Measurements from ENCODE around the gene SPEN. TPM values are rescaled to one million over a fixed set of nuclear protein-coding genes. Genes with fewer than 3 reads are reported as not detected.

SPEN gene
- total and polyA plus RNA-seq, 2 experiments from 2014 or later: 14.9 to 43.6 TPM

DNA sequence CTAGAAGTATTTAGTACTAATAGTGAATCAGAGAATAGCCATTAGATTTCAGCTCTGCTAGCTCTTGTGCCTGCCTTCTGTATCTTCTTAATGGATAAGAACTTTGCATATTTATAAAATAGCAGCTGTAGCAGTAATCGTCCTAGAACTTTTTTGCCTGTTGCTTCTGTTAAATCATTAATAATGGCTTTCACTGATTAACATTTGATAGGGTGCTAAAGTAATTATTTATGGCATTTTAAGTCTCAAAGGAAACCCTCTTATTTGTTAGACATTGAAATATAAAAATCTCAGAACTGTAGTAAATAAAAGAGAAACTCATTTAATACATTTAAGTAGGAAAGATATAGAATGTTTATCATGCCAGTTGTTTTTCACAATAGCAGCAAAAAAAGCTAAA lies 27.0 kb downstream of the SPEN start:
- peaks cover 17% of the 10 kb centered on the region for H3K4me1 Mint-ChIP-seq
- no peak overlapping the region for H3K27ac Mint-ChIP-seq
- Histone ChIP-seq H3K4me1 (ENCODE audit: insufficient read depth) (no peaks in the 10 kb centered on the region), H3K79me2 (replicated peaks; ENCODE audit: insufficient read depth) (peaks cover 86% of the 10 kb centered on the region), H2AFZ (no peak overlapping the region), H3K4me2 (no peak overlapping the region), H3K9me2 (ENCODE audit: insufficient read depth) (no peaks in the 10 kb centered on the region), H4K20me1 (replicated peaks; ENCODE audit: insufficient read depth) (peaks cover 15% of the 10 kb centered on the region), H3K27ac (ENCODE audit: low read depth) (no peak overlapping the region), H3F3A (replicated peaks; ENCODE audit: low read depth) (no peaks in the 10 kb centered on the region), H3K27me3 (ENCODE audit: insufficient read depth) (no peaks in the 10 kb centered on the region), H3K36me3 (ENCODE audit: insufficient read depth) (no peaks in the 10 kb centered on the region), H3K4me3 (no peak overlapping the region)
- no peak for ATAC-seq
- peaks cover 12% of the 10 kb centered on the region; the same call in 2 of the 3 replicates for H3K36me3 Mint-ChIP-seq (ENCODE audit: low read depth)
- H3K9me3 Mint-ChIP-seq: no peaks in the 10 kb centered on the region
- peaks cover 5% of the 10 kb centered on the region for H3K27me3 Mint-ChIP-seq (ENCODE audit: insufficient read depth, low read depth, poor library complexity)
- DNase-seq (ENCODE audit: low spot score): no peak
- TF ChIP-seq, protein P1, sequence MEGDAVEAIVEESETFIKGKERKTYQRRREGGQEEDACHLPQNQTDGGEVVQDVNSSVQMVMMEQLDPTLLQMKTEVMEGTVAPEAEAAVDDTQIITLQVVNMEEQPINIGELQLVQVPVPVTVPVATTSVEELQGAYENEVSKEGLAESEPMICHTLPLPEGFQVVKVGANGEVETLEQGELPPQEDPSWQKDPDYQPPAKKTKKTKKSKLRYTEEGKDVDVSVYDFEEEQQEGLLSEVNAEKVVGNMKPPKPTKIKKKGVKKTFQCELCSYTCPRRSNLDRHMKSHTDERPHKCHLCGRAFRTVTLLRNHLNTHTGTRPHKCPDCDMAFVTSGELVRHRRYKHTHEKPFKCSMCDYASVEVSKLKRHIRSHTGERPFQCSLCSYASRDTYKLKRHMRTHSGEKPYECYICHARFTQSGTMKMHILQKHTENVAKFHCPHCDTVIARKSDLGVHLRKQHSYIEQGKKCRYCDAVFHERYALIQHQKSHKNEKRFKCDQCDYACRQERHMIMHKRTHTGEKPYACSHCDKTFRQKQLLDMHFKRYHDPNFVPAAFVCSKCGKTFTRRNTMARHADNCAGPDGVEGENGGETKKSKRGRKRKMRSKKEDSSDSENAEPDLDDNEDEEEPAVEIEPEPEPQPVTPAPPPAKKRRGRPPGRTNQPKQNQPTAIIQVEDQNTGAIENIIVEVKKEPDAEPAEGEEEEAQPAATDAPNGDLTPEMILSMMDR (conservative IDR thresholded peaks at IDR 0.05; ENCODE audit: low read depth in 2 of 2): no peak
- no peak for TF ChIP-seq CREB1 (CRISPR knock-in tag; IDR thresholded peaks at IDR 0.05; ENCODE audit: low read depth)
- H3K4me3 Mint-ChIP-seq: no peak overlapping the region

DNA sequence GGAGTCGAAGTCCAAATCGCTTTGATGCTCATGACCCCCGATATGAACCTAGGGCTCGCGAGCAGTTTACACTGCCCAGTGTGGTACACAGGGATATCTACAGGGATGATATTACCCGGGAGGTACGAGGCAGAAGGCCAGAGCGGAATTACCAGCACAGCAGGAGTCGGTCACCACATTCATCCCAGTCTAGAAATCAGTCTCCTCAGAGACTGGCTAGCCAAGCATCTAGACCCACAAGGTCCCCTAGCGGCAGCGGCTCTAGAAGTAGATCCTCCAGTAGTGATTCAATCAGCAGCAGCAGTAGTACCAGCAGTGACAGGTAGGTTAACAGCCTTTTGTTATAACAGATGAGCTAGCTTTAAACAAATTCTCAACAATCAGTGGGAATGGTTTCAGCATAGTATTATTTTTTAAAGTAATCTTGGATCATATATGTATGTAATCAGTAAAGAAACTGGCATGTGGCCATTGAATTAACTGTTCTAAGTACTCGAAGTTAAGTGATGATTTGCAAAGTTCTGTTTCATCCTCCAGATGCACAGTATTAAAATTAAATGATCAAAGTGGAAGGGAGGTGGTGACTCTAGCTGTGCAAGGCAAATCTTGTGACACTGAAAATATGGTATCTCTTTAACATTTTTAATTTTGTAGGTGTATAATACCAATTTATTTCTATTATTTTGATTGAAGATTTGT lies 29.0 kb downstream of the SPEN start:
- Mint-ChIP-seq H3K27me3 (ENCODE audit: insufficient read depth, low read depth, poor library complexity) (peaks cover 3% of the 10 kb centered on the region), H3K27ac (peak overlapping the region; percentile 10; the same call in 1 of the 2 replicates), H3K9me3 (no peaks in the 10 kb centered on the region), H3K4me3 (no peak overlapping the region), H3K36me3 (ENCODE audit: low read depth) (peaks cover 9% of the 10 kb centered on the region; the same call in 2 of the 3 replicates), H3K4me1 (peaks cover 9% of the 10 kb centered on the region)
- Histone ChIP-seq H3F3A (replicated peaks; ENCODE audit: low read depth) (no peaks in the 10 kb centered on the region; the same call in 1 of the 2 replicates), H3K4me1 (ENCODE audit: insufficient read depth) (no peaks in the 10 kb centered on the region), H3K79me2 (replicated peaks; ENCODE audit: insufficient read depth) (peaks cover 86% of the 10 kb centered on the region), H4K20me1 (replicated peaks; ENCODE audit: insufficient read depth) (peaks cover 5% of the 10 kb centered on the region; the same call in 1 of the 2 replicates), H3K27me3 (ENCODE audit: insufficient read depth) (no peaks in the 10 kb centered on the region), H3K9me2 (ENCODE audit: insufficient read depth) (no peaks in the 10 kb centered on the region), H3K4me3 (no peak overlapping the region), H3K4me2 (no peak overlapping the region), H3K36me3 (ENCODE audit: insufficient read depth) (no peaks in the 10 kb centered on the region), H2AFZ (no peak overlapping the region), H3K27ac (ENCODE audit: low read depth) (no peak overlapping the region)
- TF ChIP-seq, protein P1 (conservative IDR thresholded peaks at IDR 0.05; ENCODE audit: low read depth in 2 of 2): peak; percentile 57 to 58
- TF ChIP-seq, protein P2, sequence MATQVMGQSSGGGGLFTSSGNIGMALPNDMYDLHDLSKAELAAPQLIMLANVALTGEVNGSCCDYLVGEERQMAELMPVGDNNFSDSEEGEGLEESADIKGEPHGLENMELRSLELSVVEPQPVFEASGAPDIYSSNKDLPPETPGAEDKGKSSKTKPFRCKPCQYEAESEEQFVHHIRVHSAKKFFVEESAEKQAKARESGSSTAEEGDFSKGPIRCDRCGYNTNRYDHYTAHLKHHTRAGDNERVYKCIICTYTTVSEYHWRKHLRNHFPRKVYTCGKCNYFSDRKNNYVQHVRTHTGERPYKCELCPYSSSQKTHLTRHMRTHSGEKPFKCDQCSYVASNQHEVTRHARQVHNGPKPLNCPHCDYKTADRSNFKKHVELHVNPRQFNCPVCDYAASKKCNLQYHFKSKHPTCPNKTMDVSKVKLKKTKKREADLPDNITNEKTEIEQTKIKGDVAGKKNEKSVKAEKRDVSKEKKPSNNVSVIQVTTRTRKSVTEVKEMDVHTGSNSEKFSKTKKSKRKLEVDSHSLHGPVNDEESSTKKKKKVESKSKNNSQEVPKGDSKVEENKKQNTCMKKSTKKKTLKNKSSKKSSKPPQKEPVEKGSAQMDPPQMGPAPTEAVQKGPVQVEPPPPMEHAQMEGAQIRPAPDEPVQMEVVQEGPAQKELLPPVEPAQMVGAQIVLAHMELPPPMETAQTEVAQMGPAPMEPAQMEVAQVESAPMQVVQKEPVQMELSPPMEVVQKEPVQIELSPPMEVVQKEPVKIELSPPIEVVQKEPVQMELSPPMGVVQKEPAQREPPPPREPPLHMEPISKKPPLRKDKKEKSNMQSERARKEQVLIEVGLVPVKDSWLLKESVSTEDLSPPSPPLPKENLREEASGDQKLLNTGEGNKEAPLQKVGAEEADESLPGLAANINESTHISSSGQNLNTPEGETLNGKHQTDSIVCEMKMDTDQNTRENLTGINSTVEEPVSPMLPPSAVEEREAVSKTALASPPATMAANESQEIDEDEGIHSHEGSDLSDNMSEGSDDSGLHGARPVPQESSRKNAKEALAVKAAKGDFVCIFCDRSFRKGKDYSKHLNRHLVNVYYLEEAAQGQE (IDR thresholded peaks at IDR 0.05; ENCODE audit: unreplicated experiment): no peak
- peak; percentile 91 for DNase-seq (ENCODE audit: low spot score)
- ATAC-seq: peak; percentile 97

Data from GM23338 (cell line).